GM21381 (cell line): ENCODE measurements around the gene LMTK2.

Experiments used
- ATAC-seq: cut with Tn5 transposase; IDR thresholded peaks from one replicate; pipeline ENCODE4 v1.9.1; 2021; ENCODE audit warnings: mild to moderate bottlenecking, moderate library complexity; ENCODE audit not compliant: unreplicated experiment

LMTK2 gene

DNA sequence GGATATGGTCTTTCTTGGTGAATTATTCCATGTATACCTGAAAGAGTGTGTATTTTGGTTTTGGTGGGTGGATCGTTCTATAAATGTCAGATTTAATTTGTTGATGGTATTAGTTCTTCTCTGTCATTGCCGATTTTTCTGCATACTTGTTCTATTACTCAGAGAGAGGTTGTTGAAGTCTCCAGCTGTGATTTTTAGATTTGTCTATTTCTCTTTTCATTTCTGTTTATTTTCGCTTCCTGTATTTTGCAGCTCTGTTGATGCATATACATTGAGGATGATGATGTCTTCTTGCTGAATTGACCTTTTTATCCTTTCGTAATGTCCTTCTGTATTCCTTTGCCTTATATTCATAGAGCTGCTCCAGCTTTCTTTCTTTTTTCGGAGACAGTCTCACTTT, 92.5 kb downstream of the LMTK2 start:
- ATAC-seq, result no peak

DNA sequence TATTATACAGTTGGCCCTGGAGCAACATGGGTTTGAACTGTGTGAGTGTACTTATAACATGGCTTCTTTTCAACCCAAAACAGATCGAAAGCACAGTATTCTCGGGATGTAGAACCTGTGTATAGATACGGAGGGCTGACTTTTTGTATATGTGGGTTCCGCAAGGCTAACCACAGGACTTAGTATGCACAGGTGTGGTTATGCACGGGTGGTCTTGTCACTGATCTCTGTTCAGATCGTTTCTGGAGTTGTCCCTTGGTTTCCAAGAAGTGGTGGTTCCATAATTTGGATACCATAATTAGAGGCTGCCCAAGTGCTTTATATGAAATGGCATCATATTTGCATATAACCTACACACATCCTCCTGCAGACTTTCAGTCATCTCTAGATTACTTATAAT, 93.7 kb downstream of the LMTK2 start:
- ATAC-seq, result peak; percentile 33

DNA sequence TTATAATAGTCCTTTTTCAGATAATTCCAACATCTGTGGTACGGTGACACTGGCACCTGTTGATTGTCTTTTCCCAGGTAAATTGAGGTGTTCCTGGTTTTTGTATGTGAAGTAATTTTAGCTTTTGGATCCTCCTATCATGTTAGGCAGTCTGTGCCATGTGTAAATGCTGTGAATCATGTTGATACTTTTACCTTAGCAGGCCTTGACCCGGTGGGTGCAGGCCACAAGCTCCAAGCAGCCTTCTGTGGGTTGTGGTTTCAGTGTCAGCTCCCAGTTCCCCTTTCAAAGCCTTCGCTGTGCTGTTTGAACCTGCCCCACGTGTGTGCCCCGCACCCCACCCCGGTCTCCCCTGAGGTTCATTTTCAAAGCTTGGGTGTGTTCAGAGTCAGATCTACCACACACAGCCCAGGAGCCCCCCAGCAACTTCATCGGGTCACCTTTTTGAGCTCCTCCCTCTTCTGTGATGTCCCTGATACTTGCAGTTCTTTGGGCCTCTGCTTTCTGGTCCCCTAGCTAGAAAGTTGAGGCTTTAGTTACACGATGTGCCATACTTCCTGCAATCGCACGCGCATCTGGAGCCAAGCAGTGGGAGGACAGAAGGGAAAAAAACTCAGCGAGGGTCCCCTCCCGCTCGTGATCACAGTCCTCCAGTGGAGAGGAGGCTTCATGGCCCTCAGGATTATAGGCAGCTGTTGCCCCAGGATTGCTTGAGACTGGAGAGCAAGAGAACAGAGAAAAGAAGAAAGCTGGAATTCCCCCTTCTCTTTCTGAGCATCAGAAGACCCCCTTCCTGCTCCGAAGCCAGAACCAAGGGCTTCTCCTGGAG, 95.9 kb downstream of the LMTK2 start:
- peak; percentile 93 for ATAC-seq

DNA sequence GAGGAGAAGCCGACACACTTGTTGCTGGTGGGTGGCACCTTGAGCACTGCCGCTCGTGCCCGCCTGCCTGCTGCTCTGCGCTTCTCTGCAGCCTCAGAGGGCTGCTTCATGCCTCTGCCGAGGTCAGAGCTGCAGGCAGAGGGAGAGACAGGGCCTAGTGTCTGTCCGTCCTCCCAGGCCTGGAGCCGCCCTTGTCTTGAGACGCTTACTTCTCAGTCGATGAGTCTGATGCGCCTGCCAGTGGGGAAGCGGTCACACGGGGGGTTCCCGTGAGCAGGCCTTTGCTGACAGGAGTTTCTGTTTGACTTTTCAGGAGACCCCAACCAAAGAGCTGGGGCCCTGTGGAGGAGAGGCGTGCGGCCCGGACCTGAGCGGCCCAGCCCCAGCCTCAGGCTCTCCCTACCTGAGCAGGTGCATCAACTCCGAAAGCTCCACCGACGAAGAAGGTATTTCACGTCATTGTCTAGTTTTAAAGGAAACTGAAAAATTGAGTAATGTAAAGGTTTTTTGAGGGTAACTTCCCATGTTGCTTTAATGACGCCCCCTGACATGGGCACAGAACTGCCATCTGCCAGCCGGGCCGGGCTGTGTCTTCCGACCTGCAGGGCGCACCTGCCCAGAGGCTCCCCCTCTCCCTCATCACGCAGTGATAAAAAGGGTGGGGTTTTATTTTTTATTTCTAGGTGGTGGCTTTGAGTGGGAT, 96.8 kb downstream of the LMTK2 start:
- peak; percentile 27 for ATAC-seq

DNA sequence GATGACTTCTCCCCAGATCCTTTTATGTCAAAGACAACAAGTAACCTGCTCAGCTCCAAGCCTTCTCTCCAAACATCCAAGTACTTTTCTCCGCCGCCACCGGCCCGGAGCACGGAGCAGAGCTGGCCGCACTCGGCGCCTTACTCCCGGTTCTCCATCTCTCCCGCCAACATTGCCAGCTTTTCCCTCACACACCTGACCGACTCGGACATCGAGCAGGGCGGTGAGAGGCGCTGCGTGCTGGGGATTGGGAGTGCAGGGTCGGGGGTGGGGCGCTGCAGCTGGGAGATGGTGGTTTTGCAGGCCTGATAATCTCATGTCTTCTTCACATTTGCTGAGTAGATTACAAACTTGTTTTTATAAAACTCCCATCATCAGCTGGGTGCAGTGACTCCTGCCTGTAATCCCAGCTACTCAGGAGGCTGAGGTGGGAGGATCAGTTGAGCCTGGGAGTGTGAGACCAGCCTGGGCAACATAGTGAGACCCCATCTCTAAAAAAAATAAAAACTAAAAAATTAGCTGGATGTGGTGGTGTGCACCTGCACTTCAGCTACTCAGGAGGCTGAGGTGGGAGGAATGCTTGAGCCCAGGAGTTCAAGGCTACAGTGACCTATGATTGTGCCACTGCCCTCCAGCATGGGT, 97.4 kb downstream of the LMTK2 start:
- ATAC-seq, result no peak

DNA sequence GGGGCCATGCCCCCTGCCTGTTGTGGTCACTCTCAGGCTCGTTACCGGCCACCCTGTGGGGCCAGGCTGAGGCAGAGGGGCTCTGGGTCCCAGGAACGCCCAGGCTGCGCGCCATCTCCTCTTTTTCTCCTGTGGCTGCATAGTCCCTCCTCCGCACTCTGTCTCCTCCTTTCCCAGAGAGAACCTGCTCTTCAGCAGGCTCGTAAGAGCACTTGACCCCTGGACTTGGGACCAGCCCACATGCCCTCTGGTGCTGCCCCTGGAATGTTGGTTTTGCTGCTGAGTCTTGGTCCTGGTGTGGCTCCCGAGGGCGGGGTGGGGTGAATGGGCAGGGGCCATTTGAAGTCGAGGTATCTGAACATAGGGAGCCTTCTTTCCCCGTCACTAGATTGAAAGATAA, 98.0 kb downstream of the LMTK2 start:
- no peak for ATAC-seq

DNA sequence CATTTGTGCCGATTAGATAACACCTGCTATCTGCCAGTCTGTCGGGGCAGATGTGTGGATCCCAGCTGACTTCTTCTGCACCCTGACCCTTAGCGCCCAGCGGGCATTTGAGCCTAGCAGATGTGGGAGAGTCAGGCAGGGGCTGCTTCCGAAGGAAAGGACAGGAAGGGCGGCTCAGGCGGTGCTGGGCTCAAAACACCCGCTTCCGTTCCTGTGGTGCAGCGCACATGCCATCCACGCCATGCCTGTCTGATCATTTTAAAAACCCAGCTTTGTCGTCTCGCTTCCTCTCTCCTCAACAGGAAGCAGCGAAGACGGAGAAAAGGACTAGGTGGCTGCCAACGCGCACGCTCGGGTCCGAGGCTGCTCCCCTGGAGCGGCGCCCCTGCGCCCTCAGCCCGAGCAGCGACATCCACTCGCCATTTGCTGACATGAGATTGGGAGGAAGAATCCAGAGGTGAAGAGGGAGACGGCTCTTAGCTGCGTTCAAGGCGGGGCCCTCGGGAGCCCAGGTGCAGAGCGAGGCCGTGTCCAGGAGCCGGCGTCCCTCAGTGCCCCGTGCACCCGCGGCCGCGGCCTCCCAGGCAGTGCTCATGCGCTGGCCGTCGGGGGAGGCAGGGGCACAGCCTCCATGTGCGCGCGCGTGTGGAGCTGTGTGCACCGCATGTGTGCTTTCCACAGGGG, 98.6 kb downstream of the LMTK2 start:
- no peak for ATAC-seq

DNA sequence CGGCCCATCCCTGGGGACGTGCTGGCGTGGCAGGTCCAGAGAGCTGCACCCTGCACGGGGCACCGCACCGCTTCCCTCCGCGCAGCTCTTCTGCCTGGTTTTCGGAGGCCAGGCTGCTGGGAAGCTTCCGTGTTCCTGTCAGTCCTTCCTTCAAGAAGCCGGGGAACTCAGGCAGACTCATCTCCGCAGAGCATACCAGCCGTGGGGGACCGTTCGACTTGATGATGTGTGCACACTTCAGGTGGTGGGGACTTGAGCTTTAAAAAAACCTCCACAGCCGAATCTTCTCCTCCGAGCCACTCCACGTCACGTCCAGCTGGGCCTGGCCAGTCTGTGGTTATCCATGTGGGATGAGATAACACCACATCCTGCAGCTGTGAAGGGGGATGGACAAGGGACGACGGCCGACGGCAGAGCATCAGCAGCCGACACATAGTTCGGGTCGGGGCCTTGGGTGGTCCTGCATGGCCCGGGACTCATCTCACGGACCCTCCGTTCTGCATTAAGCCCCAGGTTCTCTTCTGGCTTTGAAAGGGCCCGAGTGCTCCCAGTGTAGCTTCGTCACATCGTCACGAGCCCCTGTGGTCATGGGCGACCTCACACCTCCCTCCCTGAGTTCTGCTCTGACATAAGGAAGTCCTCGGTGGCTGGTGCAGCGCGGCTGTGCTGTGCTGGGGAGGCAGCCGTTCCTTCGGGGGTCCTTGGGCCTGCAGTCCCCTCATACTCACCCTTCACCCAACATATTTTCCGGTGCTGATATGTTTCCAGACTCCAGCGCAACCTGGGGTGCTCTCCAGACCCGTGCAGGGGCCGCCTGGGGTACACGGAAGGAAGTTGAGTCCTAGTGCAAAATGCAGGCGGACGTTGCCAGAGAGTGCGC, 100.0 kb downstream of the LMTK2 start:
- no peak for ATAC-seq

DNA sequence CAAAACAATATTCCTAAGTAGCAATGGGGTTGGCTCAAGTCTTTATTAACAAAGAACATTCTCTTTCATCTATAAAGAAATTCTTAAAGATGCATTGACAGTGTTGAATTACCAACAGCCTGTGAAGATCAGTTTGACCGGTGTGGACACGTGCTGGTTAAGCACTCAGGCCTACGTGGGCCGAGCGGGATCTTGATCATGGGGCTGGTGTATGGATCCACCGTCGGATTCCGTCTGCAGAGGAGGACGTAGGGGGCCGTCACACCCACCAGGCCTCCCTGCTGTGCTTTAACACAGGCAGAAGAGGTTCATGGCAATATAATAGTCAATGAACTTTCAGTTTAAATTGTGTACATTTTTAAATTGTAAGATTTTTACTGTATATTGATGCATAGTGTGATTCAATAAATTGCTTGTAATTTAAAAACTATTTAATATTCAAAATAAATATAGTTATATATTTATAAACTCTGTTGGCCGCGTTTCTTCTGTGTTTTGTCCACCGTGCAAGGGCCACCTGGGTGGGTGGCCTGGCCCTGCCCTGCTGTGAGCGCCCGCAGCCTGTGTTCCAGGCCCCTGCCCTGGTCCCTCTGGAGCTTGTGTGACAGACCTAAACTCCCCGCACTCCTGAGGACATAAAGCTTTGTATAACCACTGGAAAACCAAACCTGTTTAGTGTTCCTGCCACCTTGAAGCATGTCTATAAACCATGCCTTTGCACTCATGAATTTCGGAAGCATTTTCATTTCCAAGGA, 102.7 kb downstream of the LMTK2 start:
- no peak for ATAC-seq

DNA sequence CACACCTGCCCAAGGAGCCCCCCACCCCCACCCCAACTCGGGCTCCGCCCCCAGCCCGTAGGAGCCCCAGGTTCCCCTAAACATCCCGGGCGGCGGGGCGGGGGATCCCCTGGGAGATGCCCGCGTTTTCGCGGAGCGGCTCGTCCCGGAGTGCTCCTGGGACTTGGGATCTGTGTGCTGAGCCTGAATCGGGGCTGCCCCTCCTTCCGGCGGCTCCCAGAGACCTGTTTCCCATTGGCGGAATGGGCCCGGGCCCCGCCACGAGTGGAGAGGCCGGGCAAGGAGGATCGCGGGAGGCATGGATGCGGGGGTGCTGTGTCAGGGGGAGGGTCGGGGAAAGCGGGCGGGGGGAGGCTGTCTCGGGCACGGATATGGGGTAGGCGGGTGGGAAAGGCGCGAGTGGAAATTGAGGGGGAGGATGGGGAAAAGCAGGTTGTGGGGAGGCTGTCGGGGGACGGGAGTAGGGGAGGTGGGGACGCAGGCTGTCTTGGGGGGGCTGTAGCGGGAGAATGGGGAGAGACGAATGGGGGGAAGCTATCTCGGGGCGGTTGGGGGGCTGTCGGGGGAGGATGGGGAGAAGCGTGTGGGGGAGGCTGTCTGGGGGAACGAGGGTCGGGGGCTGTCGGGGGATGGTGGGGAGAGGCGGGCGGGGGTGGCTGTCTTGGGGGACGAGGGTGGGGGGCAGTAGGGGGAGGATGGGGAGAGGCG, 104.0 kb downstream of the LMTK2 start:
- ATAC-seq, result no peak

DNA sequence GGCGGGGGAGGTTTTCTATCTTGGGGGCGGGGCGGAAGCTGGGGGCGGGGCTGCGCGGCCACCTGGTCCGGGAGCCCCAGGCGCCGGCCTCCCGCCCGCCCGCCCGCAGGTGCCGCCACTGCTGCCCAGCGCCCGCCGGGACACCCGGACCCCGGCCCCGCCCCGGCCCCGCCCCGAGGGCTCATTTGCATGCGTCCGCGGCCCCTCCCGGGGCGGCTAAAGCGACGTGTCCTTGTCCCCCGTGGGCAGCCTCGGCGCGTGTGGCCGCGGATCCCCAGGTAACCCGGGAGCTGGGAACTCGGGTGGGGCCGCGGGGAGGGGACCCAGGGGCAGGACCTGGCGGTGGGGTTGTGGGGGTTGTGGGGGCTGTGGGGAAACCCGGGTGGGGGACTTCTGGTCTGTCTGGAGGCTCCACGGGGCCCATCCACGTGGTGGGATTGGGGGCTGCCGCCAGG, 104.6 kb downstream of the LMTK2 start, which contains the start of gene BHLHA15:
Gene BHLHA15, plus strand, starts transcription at position 219 of the 455 bp plus-strand sequence. CDS start 871 bp downstream, outside the sequence.
- no peak for ATAC-seq

DNA sequence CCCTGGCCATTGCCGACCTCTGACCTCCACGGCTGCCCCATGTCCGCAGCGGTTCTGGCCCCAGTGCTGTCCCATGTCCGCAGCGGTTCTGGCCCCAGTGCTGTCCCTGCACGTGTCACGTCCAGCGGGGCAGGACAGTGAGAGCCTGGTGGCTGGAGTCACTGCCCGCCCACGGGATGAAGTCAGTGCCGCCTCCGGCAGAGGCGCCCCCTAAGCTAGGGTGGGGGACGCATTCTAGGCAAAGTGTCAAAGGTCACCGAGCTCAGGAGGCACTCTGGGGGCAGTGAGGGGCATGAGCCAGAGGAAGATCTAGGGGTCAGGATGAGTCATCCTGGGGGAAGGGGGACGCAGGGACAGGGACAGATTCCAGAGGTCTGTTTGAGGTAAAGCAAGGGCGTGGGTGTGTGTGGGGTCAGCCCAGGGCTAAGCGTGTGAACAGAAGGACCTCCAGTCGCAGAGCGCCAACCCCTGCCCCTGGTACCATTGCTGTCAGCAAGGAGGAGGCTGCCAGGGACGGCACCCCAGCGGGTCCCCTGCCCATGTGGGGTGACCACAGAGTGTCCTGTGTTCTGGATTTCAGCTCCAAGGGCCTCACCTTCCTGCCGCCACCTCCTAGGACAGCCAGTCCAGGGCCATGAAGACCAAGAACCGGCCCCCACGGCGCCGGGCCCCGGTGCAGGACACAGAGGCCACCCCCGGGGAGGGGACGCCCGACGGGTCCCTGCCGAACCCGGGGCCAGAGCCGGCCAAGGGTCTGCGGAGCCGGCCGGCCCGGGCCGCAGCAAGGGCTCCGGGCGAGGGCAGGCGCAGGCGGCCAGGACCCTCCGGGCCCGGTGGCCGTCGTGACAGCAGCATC, 105.2 kb downstream of the LMTK2 start:
- ATAC-seq, result no peak

DNA sequence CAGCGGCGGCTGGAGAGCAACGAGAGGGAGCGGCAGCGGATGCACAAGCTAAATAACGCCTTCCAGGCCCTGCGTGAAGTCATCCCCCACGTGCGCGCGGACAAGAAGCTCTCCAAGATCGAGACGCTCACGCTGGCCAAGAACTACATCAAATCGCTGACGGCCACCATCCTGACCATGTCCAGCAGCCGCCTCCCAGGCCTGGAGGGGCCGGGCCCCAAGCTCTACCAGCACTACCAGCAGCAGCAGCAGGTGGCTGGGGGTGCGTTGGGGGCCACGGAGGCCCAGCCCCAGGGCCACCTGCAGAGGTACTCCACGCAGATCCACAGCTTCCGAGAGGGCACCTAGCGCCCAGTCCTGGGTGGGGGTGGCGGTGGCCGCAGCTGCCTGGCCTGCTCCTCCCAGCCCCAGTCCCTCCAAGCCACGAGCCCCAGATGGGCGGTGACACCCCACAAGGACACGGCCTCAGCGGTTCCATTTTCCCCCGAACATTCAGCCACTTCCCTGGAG, 105.9 kb downstream of the LMTK2 start:
- no peak for ATAC-seq

DNA sequence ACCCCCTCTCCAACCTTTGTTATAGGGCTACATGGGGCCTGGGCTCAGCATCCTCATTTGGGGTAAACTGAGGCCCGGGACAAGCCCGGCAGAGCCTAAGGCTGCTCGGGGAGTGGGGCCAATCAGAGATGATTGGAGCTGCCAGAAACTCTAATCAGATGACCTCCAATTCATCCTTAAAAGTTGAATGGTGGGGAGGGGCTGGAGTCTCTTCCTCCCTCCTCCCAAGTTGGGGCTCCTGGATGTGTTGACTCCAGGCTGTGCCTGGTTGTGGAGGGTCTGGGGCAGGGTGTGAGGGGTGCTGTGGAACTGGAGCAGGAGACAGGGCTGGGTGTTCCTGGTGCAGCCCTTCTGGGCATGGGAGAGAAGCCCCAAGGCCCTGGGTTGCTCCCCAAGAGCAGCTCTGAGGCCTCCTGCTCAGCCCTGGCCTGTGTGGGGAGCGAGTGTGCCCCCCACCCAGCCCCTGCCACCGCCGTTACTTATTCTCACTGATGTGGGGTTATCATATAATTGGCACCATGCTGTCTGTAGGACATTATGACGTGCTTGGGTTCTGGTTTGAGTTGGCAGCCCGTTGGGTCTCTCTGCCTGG, 106.7 kb downstream of the LMTK2 start:
- no peak for ATAC-seq

DNA sequence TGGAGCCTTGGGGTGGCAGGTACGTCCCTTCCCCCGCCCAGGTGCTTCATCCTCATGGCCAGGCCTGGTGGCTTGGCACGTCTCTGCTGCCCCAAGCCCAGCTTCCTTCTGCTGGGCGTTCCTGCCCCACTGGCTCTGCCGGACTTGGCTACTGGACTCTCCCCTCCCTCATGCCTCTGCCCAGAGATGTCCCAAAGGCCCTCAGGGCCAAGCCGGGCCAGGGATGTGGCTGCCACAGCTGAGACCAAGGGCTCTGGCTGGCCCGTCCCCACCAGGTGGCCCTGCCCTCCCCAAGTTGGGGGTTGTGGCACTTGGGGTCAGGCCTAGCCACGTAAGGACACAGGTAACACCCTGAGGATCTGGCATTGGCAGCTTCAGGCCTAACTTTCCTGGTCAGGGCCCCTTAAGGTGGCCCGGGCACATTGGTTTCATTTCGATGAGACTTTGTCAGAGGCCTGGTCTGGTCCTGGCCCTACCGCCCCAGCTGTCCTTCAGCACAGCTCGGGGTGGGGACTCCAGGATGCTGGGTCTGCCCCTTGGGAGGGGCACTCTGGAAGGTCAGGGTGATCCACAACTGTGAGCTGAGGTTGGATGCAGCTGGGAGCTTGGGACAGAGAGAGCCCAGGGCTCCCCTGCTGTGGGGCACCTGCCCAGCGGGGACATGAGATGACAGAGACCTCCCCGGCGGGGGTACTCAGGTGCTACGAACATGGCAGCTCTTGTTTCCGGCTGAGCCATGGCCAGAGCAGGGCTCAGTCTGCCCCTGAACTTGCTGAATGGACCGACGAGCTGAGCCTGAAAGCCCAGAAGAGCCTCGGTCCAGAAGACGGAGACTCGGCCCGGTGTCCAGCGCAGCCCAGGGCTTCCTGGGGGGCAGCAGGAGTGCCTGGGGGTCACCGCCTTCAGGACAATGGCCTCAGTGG, 107.5 kb downstream of the LMTK2 start:
- no peak for ATAC-seq

DNA sequence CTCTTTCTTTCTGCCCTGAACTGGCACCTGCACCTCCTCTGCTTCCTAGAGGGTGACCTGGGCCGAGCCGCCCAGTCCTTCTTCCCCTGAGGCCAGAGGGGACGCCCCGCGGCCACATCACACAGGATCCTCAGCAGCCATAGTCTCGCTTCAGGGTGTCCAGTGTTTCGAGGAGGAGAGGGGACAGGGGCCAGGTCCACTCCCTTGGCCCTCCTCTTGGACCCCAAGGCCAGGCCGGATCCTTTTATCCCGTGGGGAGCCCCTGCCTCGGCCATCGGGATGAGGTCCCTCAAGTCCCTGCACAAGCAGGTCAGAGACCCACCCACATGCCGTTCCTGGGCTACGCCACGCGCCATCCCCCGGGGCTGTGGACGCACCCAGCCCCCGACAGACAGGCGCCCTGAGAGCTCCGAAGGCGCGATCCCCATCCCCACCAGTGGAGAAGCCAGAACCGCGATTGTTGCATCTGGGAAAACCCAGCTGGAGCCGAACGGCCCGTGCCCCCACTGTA, 108.2 kb downstream of the LMTK2 start:
- ATAC-seq, result no peak
